ENCODE results near the gene TSPAN17. TPM values are rescaled to one million over a fixed set of nuclear protein-coding genes. Genes with fewer than 3 reads are reported as not detected.
A peak's percentile ranks its signal among the peaks of the same experiment; 100 is the strongest.

TSPAN17 gene
- total RNA-seq, 2 donors from 2014 or later = 24.1 to 37.6 TPM

GRCh38 chr5:176630681-176631222, 16.5 kb upstream of the TSPAN17 start:
- no peak overlapping the region for H3K4me3 ChIP-seq
- no peak for DNase-seq
- H3K9me3 ChIP-seq = no peaks in the 10 kb centered on the region
- ATAC-seq = peak; percentile 6
- intact Hi-C loops (cut with DNase I) = no loop called here
- peaks cover 15% of the 10 kb centered on the region for H3K4me1 ChIP-seq
- WGBS, 2 donors = 8 to 10% methylated on average over 13 to 20 of the region's 20 CpGs
- peak in 1 of 3 donors; percentile 16 for TF ChIP-seq POLR2A (IDR thresholded peaks at IDR 0.05)
- TF ChIP-seq, protein P1, sequence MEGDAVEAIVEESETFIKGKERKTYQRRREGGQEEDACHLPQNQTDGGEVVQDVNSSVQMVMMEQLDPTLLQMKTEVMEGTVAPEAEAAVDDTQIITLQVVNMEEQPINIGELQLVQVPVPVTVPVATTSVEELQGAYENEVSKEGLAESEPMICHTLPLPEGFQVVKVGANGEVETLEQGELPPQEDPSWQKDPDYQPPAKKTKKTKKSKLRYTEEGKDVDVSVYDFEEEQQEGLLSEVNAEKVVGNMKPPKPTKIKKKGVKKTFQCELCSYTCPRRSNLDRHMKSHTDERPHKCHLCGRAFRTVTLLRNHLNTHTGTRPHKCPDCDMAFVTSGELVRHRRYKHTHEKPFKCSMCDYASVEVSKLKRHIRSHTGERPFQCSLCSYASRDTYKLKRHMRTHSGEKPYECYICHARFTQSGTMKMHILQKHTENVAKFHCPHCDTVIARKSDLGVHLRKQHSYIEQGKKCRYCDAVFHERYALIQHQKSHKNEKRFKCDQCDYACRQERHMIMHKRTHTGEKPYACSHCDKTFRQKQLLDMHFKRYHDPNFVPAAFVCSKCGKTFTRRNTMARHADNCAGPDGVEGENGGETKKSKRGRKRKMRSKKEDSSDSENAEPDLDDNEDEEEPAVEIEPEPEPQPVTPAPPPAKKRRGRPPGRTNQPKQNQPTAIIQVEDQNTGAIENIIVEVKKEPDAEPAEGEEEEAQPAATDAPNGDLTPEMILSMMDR (IDR thresholded peaks at IDR 0.05) = no peak
- peaks cover 0 to 26% of the 10 kb centered on the region in 2 donors for H3K27me3 ChIP-seq
- H3K36me3 ChIP-seq (replicated peaks in 1 of 2; ENCODE audit: insufficient read depth in 1 of 2, low read depth in 2 of 2) = no peaks in the 10 kb centered on the region
- H3K27ac ChIP-seq = no peak overlapping the region

DNA sequence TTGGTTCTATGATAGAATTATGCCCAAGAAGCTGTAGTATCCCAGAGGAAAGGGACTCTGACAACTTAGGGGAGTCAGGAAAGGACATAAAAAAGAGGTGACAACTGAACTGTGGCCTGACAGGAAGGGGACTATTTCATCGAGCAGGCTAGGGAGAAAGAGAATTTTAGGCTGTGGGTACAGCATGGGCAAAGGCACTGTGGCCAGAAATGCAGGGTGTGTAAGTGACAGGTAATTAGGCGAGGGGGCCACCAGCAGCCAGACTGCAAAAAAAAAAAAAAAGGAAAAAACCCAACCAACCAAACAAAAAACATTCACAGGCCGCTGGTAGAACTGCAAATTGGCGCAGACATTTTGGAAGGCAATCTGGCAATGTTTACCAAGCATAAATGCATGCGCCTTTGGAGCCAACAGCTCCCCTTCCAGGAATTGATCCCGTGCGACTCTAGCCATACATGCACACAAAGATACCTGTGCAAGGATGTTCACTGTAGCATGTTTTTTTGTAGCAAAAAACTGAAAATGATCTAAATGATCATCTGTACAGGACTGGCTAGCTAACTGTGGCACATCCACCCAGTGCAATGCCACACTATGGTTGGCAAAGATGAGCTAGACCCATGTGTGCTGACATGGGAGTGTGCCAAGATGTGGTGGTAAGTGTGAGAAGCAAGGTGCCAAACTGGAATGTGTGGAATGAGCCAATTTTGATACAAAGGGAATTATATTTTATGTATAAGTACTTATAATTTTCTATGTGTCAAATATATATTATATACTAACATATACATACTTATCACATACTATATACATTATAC, 15.7 kb upstream of the TSPAN17 start:
- H3K27ac ChIP-seq = no peak overlapping the region
- TF ChIP-seq, protein P1 (IDR thresholded peaks at IDR 0.05) = no peak
- TF ChIP-seq POLR2A (IDR thresholded peaks at IDR 0.05) = no peak
- 56 to 61% methylated on average over 7 of the region's 7 CpGs for WGBS, 2 donors
- H3K9me3 ChIP-seq = no peaks in the 10 kb centered on the region
- DNase-seq (no peak), ATAC-seq (no peak)
- H3K4me3 ChIP-seq = no peak overlapping the region
- H3K4me1 ChIP-seq = peaks cover 15% of the 10 kb centered on the region
- H3K27me3 ChIP-seq = peaks cover 0 to 26% of the 10 kb centered on the region in 2 donors
- intact Hi-C loops (cut with DNase I) = no loop called here
- no peaks in the 10 kb centered on the region for H3K36me3 ChIP-seq (replicated peaks in 1 of 2; ENCODE audit: insufficient read depth in 1 of 2, low read depth in 2 of 2)

DNA sequence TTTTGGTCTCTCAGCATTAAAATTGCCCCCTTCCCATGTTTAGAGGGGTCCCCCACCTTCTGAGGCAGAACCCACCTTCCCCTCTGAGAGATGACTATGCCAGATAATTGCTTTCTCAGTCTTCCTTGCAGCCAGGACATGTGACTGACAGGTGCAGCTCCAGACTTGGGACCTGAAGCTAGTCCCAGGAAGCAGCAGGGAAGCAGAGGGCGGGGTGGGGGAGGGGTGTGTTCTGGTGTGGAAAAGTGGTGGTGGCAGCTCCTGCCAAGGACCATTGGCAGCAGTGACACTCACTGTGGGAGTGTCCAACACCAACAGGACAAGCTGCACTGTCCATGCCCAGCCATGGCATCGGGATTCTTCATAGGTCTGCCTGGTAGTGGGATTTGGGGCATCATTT, 14.5 kb upstream of the TSPAN17 start:
- no peaks in the 10 kb centered on the region for H3K9me3 ChIP-seq
- DNase-seq = no peak
- WGBS, 2 donors = 63% methylated on average over 2 of the region's 2 CpGs; no CpG with 5 or more reads in 1 of the 2 donors
- H3K4me3 ChIP-seq = no peak overlapping the region
- no peak for ATAC-seq
- H3K36me3 ChIP-seq (replicated peaks in 1 of 2; ENCODE audit: insufficient read depth in 1 of 2, low read depth in 2 of 2) = no peaks in the 10 kb centered on the region
- TF ChIP-seq, protein P1 (IDR thresholded peaks at IDR 0.05) = no peak
- no peak for TF ChIP-seq POLR2A (IDR thresholded peaks at IDR 0.05)
- intact Hi-C loops (cut with DNase I) = no loop called here
- no peak overlapping the region for H3K27ac ChIP-seq
- H3K4me1 ChIP-seq = peaks cover 15% of the 10 kb centered on the region
- H3K27me3 ChIP-seq = peaks cover 0 to 22% of the 10 kb centered on the region in 2 donors

- Histone ChIP-seq H3K4me3 (no peak overlapping the region), H3K4me1 (peaks cover 15% of the 10 kb centered on the region), H3K27me3 (peaks cover 0 to 18% of the 10 kb centered on the region in 2 donors), H3K9me3 (no peaks in the 10 kb centered on the region), H3K36me3 (replicated peaks in 1 of 2; ENCODE audit: insufficient read depth in 1 of 2, low read depth in 2 of 2) (no peaks in the 10 kb centered on the region), H3K27ac (no peak overlapping the region)
- TF ChIP-seq, protein P1 (IDR thresholded peaks at IDR 0.05) = no peak
- TF ChIP-seq POLR2A (IDR thresholded peaks at IDR 0.05) = no peak
- ATAC-seq (no peak), DNase-seq (no peak)
- intact Hi-C loops (cut with DNase I) = no loop called here
- WGBS, 2 donors = 16 to 31% methylated on average over 6 of the region's 6 CpGs
Observed at GRCh38 chr5:176633598-176633997, 13.7 kb upstream of the TSPAN17 start.

Measured in body of pancreas (tissue), 4 donors.